ENCODE results near the gene CECR2. TPM values are rescaled to one million over a fixed set of nuclear protein-coding genes. Genes with fewer than 3 reads are reported as not detected.

The CECR2 gene
- total RNA-seq, 4 donors from 2014 or later: 12.3 to 29.6 (median 20.4) TPM

- Histone ChIP-seq H3K27ac (peak overlapping the region in 1 of 4 donors; percentile 26), H3K27me3 (no peaks in the 10 kb centered on the region), H3K4me1 (peaks cover 17 to 22% of the 10 kb centered on the region in 2 donors), H3K36me3 (no peaks in the 10 kb centered on the region), H3K9me3 (no peaks in the 10 kb centered on the region), H3K4me3 (no peak overlapping the region)
- TF ChIP-seq CTCF (IDR thresholded peaks at IDR 0.05 in 4 of 5, conservative IDR thresholded peaks at IDR 0.05 in 1 of 5): no peak
- no peak for TF ChIP-seq POLR2A (IDR thresholded peaks at IDR 0.05)
- ATAC-seq (no peak), DNase-seq (no peak)
- in situ Hi-C loops (cut with MboI; ENCODE audit: low sequenced_read_pairs in 4 of 4): no loop called here
- intact Hi-C loops (cut with DNase I; ENCODE audit: low total_unique reads): no loop called here
Measured at GRCh38 chr22:17396516-17396915, 27.3 kb downstream of the CECR2 start.

DNA sequence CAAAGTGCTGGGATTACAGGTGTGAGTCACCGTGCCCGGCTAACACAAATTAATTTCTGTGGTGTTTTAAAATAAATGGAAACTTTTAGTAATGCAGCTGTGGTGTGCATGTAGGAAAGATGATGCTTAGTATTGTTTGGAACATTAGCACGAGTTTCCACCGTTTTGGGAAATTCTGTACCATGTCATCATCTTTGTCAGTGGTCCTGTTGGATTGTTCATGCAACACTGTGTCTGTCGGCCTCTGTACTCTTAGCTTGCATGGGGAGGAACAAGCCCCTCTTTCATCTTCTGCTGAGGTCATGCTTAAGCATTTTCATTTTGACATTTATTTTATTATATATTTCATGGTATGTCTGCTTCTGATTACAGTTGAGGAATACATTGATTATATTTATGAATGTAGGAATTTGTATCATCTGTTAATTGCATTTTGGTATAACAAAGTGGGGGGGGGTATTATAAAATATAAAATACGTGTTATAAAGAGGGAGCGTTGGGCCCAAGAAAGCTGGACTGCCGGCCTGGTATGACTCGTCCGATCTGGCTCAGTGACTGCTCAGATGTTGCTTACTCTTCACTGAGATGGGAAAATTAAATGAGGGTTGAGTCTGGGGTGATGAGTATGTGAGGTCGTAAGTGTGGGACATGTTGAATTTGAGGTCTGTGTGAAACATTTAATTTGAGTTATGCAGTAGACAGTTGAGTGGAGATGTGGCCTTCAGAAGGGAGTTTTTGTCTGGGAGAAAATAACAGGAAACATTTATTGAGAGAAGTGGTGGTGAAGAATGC, 28.7 kb downstream of the CECR2 start:
- TF ChIP-seq CTCF (IDR thresholded peaks at IDR 0.05 in 4 of 5, conservative IDR thresholded peaks at IDR 0.05 in 1 of 5): no peak
- TF ChIP-seq POLR2A (IDR thresholded peaks at IDR 0.05): no peak
- Histone ChIP-seq H3K9me3 (no peaks in the 10 kb centered on the region), H3K27me3 (no peaks in the 10 kb centered on the region), H3K27ac (peak overlapping the region in 2 of 4 donors; percentile 56 to 65), H3K36me3 (no peaks in the 10 kb centered on the region), H3K4me3 (no peak overlapping the region), H3K4me1 (peaks cover 23 to 37% of the 10 kb centered on the region in 2 donors)
- ATAC-seq: no peak
- intact Hi-C loops (cut with DNase I; ENCODE audit: low total_unique reads) (no loop called here), in situ Hi-C loops (cut with MboI; ENCODE audit: low sequenced_read_pairs in 4 of 4) (no loop called here)
- no peak for DNase-seq

- in situ Hi-C loops (cut with MboI; ENCODE audit: low sequenced_read_pairs in 4 of 4) (no loop called here), intact Hi-C loops (cut with DNase I; ENCODE audit: low total_unique reads) (no loop called here)
- peaks cover 28 to 48% of the 10 kb centered on the region in 2 donors for H3K4me1 ChIP-seq
Measured at GRCh38 chr22:17400305-17400704, 31.0 kb downstream of the CECR2 start.

DNA sequence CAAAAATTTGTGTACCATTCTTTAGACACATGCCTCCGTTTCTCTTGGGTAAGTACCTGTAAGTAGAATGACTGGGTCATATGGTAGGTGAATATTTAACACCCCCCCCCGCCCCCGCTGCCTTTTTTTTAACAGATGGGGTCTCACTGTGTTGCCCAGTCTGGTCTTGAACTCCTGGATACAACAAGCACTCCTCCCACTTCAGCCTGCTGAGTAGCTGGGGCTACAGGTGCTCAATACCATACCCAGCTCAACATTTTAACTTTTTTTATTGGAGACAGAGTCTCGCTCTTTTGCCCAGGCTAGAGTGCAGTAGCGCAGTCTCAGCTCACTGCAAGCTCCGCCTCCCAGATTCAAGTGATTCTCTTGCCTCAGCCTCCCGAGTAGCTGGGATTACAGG, 32.5 kb downstream of the CECR2 start:
- ATAC-seq (no peak), DNase-seq (no peak)
- Histone ChIP-seq H3K36me3 (no peaks in the 10 kb centered on the region), H3K4me1 (peaks cover 28 to 48% of the 10 kb centered on the region in 2 donors), H3K4me3 (no peak overlapping the region), H3K27ac (peak overlapping the region; percentile 67 to 91 (median 76)), H3K27me3 (no peaks in the 10 kb centered on the region), H3K9me3 (no peaks in the 10 kb centered on the region)
- in situ Hi-C loops (cut with MboI; ENCODE audit: low sequenced_read_pairs in 4 of 4): no loop called here
- TF ChIP-seq CTCF (IDR thresholded peaks at IDR 0.05 in 4 of 5, conservative IDR thresholded peaks at IDR 0.05 in 1 of 5): no peak
- TF ChIP-seq POLR2A (IDR thresholded peaks at IDR 0.05): no peak
- intact Hi-C loops (cut with DNase I; ENCODE audit: low total_unique reads): no loop called here

More at GRCh38 chr22:17400305-17400704, 31.0 kb downstream of the CECR2 start:
- H3K9me3 ChIP-seq: no peaks in the 10 kb centered on the region
- no peak overlapping the region for H3K4me3 ChIP-seq
- no peaks in the 10 kb centered on the region for H3K27me3 ChIP-seq
- H3K36me3 ChIP-seq: no peaks in the 10 kb centered on the region
- ATAC-seq (peak; percentile 30 to 69), DNase-seq (no peak)
- peak overlapping the region; percentile 5 to 91 (median 52) for H3K27ac ChIP-seq
- TF ChIP-seq CTCF (IDR thresholded peaks at IDR 0.05 in 4 of 5, conservative IDR thresholded peaks at IDR 0.05 in 1 of 5) (no peak), POLR2A (IDR thresholded peaks at IDR 0.05) (no peak)

Measured in gastrocnemius medialis (tissue), 4 donors.